Panc1 (cell line): ENCODE data around the gene MEGF11.

Experiments used
- POLR2AphosphoS5 ChIP-seq: IDR thresholded peaks from 2 replicates; pipeline ENCODE4 v1.6.1; 2012; ENCODE audit warnings: mild to moderate bottlenecking, low read depth, low read length, moderate library complexity
- SIN3A ChIP-seq: IDR thresholded peaks from 2 replicates; pipeline ENCODE4 v1.6.1; 2012; ENCODE audit warnings: low read depth, mild to moderate bottlenecking, low read length, moderate library complexity, borderline replicate concordance; ENCODE audit not compliant: insufficient read depth
- TCF7L2 ChIP-seq: IDR thresholded peaks from 2 replicates; pipeline ENCODE4 v1.6.1; 2011; ENCODE audit warnings: mild to moderate bottlenecking, low read depth, low read length, inconsistent platforms
- TF ChIP-seq, protein P1 (sequence below): fragments of 450-650 bp; IDR thresholded peaks from 2 replicates; pipeline ENCODE4 v1.5.1; 2017; ENCODE audit warnings: mild to moderate bottlenecking
- TF ChIP-seq, protein P2 (sequence below), 2 experiments: IDR thresholded peaks; 2 replicates each; pipeline ENCODE4 v1.6.1; 2011 to 2012; ENCODE audit warnings: low read depth in 2 of 2, control low read depth in 1 of 2, low read length in 1 of 2, mild to moderate bottlenecking in 1 of 2, moderate library complexity in 1 of 2; ENCODE audit not compliant: insufficient read depth in 1 of 2

DNA sequence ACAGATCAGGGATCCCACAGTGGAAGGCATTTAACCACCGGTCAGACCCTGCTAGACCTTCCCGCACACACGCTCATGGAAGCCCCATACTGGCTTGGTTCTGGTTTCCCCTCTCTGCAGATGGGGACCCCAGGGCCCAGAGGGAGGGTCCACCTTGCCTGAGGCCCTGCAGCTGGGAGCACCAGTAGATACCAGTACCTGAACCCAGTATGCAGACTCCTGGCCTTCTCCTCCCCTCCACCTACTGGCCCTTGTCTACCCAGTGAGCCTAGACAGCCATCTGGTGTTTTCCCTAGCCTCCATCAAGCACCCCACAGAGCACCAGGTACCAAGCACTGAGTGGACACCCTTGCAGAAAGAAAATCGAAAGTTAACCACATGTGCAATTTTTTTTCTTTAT, 65.1 kb downstream of the MEGF11 start:
- TF ChIP-seq, protein P1, sequence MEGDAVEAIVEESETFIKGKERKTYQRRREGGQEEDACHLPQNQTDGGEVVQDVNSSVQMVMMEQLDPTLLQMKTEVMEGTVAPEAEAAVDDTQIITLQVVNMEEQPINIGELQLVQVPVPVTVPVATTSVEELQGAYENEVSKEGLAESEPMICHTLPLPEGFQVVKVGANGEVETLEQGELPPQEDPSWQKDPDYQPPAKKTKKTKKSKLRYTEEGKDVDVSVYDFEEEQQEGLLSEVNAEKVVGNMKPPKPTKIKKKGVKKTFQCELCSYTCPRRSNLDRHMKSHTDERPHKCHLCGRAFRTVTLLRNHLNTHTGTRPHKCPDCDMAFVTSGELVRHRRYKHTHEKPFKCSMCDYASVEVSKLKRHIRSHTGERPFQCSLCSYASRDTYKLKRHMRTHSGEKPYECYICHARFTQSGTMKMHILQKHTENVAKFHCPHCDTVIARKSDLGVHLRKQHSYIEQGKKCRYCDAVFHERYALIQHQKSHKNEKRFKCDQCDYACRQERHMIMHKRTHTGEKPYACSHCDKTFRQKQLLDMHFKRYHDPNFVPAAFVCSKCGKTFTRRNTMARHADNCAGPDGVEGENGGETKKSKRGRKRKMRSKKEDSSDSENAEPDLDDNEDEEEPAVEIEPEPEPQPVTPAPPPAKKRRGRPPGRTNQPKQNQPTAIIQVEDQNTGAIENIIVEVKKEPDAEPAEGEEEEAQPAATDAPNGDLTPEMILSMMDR = no peak; the same call in 1 of the 2 replicates
- TF ChIP-seq POLR2AphosphoS5 = no peak
- no peak for TF ChIP-seq SIN3A
- TF ChIP-seq, protein P2, sequence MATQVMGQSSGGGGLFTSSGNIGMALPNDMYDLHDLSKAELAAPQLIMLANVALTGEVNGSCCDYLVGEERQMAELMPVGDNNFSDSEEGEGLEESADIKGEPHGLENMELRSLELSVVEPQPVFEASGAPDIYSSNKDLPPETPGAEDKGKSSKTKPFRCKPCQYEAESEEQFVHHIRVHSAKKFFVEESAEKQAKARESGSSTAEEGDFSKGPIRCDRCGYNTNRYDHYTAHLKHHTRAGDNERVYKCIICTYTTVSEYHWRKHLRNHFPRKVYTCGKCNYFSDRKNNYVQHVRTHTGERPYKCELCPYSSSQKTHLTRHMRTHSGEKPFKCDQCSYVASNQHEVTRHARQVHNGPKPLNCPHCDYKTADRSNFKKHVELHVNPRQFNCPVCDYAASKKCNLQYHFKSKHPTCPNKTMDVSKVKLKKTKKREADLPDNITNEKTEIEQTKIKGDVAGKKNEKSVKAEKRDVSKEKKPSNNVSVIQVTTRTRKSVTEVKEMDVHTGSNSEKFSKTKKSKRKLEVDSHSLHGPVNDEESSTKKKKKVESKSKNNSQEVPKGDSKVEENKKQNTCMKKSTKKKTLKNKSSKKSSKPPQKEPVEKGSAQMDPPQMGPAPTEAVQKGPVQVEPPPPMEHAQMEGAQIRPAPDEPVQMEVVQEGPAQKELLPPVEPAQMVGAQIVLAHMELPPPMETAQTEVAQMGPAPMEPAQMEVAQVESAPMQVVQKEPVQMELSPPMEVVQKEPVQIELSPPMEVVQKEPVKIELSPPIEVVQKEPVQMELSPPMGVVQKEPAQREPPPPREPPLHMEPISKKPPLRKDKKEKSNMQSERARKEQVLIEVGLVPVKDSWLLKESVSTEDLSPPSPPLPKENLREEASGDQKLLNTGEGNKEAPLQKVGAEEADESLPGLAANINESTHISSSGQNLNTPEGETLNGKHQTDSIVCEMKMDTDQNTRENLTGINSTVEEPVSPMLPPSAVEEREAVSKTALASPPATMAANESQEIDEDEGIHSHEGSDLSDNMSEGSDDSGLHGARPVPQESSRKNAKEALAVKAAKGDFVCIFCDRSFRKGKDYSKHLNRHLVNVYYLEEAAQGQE (IDR thresholded peaks at IDR 0.05; ENCODE audit: insufficient read depth in 1 of 2, low read depth in 2 of 2, low read length in 1 of 2) = no peak
- TF ChIP-seq TCF7L2 = no peak
